Measurements from ENCODE around the gene TMEM129. TPM values are rescaled to one million over a fixed set of nuclear protein-coding genes. Genes with fewer than 3 reads are reported as not detected.

The TMEM129 gene
- total RNA-seq, 2 experiments from 2014 or later, result 39.2 to 44.0 TPM

DNA sequence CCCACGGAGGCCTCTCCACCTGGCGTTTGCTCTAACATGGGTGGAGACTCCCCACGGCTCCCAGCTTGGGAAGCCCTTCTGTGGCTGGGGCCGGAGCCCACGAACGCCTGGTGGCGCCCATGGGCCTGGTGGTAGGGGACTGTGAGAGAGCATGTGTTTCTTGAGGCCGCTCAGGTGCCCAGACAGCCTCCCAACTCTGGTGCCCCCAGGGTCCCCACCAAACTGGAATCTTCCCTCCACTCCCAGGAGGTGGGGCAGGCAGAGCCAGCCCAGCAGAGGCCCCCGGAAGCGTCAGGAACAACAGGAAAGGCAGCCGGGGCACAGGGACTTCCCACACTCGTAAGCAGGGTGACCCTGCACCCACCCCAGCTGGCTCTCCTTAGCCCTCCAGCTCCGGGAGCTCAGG, 38.7 kb upstream of the TMEM129 start:
- ChIA-PET CTCF (ENCODE audit: unreplicated experiment) (no interaction called here), POLR2A (no interaction called here)
- intact Hi-C loops (cut with micrococcal nuclease; ENCODE audit: unreplicated experiment), result loop anchor here (5.0 kb wide), 1 partner anchor 52 kb away; no protein-coding TSS in a partner anchor
- Histone ChIP-seq H2AFZ (ENCODE audit: low read length) (no peak overlapping the region), H3K4me2 (ENCODE audit: low read length) (no peak overlapping the region), H3K9me3 (ENCODE audit: low read length) (no peaks in the 10 kb centered on the region), H3K4me3 (ENCODE audit: low read depth, low read length, poor library complexity, severe bottlenecking) (no peak overlapping the region), H3K79me2 (ENCODE audit: insufficient read depth, low read depth, low read length) (no peaks in the 10 kb centered on the region), H3K27ac (ENCODE audit: low read depth, low read length, poor library complexity, severe bottlenecking) (no peak overlapping the region), H3K4me1 (ENCODE audit: insufficient read depth, low read length, poor library complexity, severe bottlenecking) (no peaks in the 10 kb centered on the region), H3K9me2 (ENCODE audit: insufficient read depth, low read length) (no peaks in the 10 kb centered on the region), H4K20me1 (ENCODE audit: insufficient read depth, low read length) (no peaks in the 10 kb centered on the region), H3K36me3 (ENCODE audit: insufficient read depth, low read length) (no peaks in the 10 kb centered on the region)
- BruUV-seq (replicated peaks), result no TSS peak
- DNase-seq (ENCODE audit: low spot score), result no peak
- TF ChIP-seq EZH2phosphoT487 (IDR thresholded peaks at IDR 0.05; ENCODE audit: borderline replicate concordance, low read depth, low read length) (no peak), CTCF (conservative IDR thresholded peaks at IDR 0.05; ENCODE audit: low read length) (peak; percentile 38; the same call in 1 of the 2 replicates)

DNA sequence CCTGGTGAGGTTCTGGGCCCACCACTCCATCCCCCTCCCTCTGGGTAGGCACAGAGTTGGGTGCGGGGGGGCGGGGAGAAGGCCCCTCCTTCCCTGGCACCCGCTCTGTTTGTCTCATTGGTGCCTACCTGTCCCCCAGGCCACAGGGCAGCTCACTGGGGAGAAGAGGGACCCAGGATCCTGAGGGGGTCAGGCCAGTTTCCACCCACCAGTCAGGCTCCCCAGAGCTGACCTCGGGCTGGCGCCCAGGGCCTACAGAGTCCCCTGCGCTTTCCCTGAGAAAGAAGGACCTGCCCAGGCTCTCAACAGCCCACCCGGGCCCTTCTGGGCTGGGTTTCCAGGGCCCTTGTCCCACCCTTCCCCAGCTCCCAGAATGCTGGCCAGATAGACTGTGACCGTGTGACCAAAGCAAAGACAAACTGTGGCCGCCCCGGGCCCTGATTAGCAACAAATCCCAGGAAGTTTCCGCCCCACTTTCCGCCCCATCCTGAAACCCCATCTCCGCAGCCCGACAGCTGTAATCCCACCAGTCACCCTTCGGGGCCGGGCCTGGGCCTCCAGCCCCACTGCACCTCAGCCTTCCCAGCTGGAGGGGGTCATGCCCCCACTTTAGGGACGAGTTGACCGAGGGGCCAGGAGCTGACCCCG, 38.2 kb upstream of the TMEM129 start:
- H2AFZ ChIP-seq (ENCODE audit: low read length), result no peak overlapping the region
- intact Hi-C loops (cut with micrococcal nuclease; ENCODE audit: unreplicated experiment), result no loop called here
- H3K4me3 ChIP-seq (ENCODE audit: low read depth, low read length, poor library complexity, severe bottlenecking), result no peak overlapping the region
- POLR2A ChIA-PET, result no interaction called here
- H3K9me2 ChIP-seq (ENCODE audit: insufficient read depth, low read length), result no peaks in the 10 kb centered on the region
- TF ChIP-seq CTCF (conservative IDR thresholded peaks at IDR 0.05; ENCODE audit: low read length) (no peak), EZH2phosphoT487 (IDR thresholded peaks at IDR 0.05; ENCODE audit: borderline replicate concordance, low read depth, low read length) (no peak)
- DNase-seq (ENCODE audit: low spot score), result no peak
- no peaks in the 10 kb centered on the region for H4K20me1 ChIP-seq (ENCODE audit: insufficient read depth, low read length)
- no peaks in the 10 kb centered on the region for H3K79me2 ChIP-seq (ENCODE audit: insufficient read depth, low read depth, low read length)
- BruUV-seq (replicated peaks), result no TSS peak
- no peak overlapping the region for H3K27ac ChIP-seq (ENCODE audit: low read depth, low read length, poor library complexity, severe bottlenecking)
- no peak overlapping the region for H3K4me2 ChIP-seq (ENCODE audit: low read length)
- H3K4me1 ChIP-seq (ENCODE audit: insufficient read depth, low read length, poor library complexity, severe bottlenecking), result no peaks in the 10 kb centered on the region
- no peaks in the 10 kb centered on the region for H3K36me3 ChIP-seq (ENCODE audit: insufficient read depth, low read length)
- H3K9me3 ChIP-seq (ENCODE audit: low read length), result no peaks in the 10 kb centered on the region
- CTCF ChIA-PET (ENCODE audit: unreplicated experiment), result no interaction called here

DNA sequence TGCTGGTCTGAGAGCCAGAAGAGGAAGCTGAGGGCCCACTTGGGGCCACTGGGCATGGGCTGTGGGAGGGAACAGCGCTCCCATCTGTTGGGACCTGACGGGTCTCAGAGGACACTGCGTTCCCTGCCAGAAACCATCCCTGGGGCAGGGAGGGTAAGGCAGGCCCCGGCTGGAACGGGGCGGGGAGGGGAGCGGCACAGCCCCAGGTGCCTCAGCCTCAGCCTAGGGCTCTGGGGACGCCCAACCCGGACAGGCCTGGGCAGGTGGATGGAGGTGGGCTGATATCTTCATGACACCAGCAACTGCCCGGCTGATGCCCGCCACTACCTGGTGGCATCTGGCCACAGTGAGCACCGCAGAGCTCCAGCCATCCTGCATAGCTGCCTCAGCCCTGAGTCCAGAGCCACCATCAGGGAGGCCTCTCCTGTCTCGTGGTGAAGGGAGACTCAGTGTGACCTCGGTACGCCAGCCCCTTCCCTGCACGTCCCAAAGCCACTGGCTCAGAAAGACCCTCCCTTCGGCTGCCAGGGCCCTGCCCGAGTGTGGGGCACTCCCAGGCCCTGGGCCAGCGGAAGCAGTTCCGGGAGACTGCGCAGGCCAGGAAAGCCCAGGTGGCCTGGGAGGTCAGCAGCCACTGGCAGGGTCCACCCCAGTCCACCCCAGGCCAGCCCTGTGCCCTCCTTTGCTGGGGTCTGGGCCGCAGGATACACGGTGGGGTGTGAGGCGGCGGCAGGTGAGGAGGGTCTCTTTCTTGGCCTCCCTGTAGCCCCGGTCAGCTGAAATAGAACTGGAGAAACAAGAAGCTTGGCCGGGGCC, 37.4 kb upstream of the TMEM129 start:
- intact Hi-C loops (cut with micrococcal nuclease; ENCODE audit: unreplicated experiment), result no loop called here
- TF ChIP-seq EZH2phosphoT487 (IDR thresholded peaks at IDR 0.05; ENCODE audit: borderline replicate concordance, low read depth, low read length), result no peak
- no peak for TF ChIP-seq CTCF (conservative IDR thresholded peaks at IDR 0.05; ENCODE audit: low read length)
- Histone ChIP-seq H4K20me1 (ENCODE audit: insufficient read depth, low read length) (no peaks in the 10 kb centered on the region), H2AFZ (ENCODE audit: low read length) (no peak overlapping the region), H3K4me2 (ENCODE audit: low read length) (no peak overlapping the region), H3K27ac (ENCODE audit: low read depth, low read length, poor library complexity, severe bottlenecking) (no peak overlapping the region), H3K36me3 (ENCODE audit: insufficient read depth, low read length) (no peaks in the 10 kb centered on the region), H3K4me1 (ENCODE audit: insufficient read depth, low read length, poor library complexity, severe bottlenecking) (no peaks in the 10 kb centered on the region), H3K9me3 (ENCODE audit: low read length) (no peaks in the 10 kb centered on the region), H3K4me3 (ENCODE audit: low read depth, low read length, poor library complexity, severe bottlenecking) (no peak overlapping the region), H3K9me2 (ENCODE audit: insufficient read depth, low read length) (no peaks in the 10 kb centered on the region), H3K79me2 (ENCODE audit: insufficient read depth, low read depth, low read length) (no peaks in the 10 kb centered on the region)
- BruUV-seq (replicated peaks), result no TSS peak
- no peak for DNase-seq (ENCODE audit: low spot score)
- CTCF ChIA-PET (ENCODE audit: unreplicated experiment), result no interaction called here
- POLR2A ChIA-PET, result no interaction called here

Data from OCI-LY7 (cell line).